Measurements from ENCODE around the gene MTERF4.

The MTERF4 gene

GRCh38 chr2:241048149-241048948, 53.7 kb downstream of the MTERF4 start:
- FAIRE-seq: no peak

- FAIRE-seq: no peak
These were observed 54.7 kb downstream of the MTERF4 start for GRCh38 chr2:241047253-241048010.

Data from TTC549 (cell line).